Ramos (cell line): Measurements from ENCODE around the gene PDGFA.

Experiments
- in situ Hi-C: fragments of 300-500 bp; cut with MboI; formaldehyde crosslinking; loops from one replicate; pipeline ENCODE4 v1.14.3; 2022; ENCODE audit warnings: low sequenced_read_pairs; ENCODE audit not compliant: unreplicated experiment

Gene PDGFA

DNA sequence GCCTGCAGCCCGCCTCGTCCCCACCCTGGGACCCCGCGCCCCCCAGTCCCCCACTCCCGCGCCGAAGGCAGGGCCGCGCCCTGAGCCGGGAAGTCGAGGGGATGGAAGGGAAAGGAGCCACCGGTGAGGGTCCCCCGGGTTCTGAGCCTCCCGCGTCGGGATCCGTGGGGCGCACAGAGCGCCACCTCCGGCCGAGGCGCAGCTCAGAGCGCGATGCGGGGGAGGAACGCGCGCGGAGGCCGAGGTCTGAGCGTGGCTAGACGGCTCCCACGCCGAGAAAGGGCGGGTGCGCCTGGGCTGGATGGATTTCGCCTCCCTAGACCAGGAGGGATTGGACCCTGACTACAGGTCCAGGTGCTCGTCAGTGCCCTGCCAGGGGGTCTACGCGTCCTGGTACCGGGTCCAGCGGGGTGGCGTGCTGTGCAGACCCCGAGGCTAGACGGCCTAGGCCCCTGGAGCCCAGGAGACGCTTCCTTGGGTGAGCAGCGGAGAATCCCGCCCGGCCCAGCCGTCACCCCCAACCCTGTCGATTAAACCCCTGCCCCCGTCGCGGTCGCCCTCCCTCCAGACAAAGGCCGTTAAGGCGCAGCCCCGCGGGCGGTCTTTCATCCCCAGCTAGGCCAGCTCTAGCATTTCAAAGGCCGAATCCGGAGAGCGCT, 986 bp upstream of the PDGFA start:
- in situ Hi-C loops: no loop called here

DNA sequence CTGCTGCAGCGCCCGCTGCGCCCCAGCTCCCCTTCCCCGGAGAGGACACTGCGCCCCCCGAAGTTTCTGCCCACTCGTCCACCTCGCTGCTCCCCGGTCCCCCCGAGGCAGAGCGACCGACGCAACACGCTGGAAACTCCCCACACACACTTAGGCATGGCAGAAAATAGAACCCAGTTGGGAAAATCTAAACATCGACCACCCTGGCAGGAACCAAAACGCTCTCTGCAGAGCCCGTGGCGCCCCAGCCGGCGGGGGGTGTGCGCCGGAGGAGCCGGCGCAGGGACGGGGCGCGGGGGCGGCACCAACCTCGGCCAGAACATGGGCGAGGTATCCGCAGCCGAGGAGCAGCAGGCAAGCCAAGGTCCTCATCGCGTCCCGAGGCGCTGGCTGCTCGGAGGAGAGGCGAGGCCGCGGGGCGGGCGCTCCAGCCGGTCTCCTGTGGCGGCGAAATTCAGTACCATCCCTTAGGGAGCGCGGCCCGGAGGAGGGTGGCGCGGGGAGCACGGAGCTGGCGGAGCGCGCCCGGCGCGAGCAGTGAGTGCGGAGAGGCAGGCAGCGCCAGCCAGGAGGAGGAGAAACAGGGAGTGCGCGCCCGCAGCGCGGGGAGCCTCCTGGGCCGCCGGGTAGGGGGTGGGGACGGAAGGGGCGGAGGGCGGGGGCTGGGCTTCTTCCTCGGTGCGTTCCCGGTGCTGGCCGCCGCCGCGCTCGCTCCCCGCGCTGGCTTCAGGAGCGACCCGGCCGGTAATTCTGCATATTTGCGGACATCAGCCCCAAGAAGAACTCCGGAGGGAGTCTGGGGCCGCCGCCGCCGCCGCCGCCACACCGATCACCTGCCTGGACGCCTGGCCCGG, 789 bp downstream of the PDGFA start:
- in situ Hi-C loops: no loop called here

DNA sequence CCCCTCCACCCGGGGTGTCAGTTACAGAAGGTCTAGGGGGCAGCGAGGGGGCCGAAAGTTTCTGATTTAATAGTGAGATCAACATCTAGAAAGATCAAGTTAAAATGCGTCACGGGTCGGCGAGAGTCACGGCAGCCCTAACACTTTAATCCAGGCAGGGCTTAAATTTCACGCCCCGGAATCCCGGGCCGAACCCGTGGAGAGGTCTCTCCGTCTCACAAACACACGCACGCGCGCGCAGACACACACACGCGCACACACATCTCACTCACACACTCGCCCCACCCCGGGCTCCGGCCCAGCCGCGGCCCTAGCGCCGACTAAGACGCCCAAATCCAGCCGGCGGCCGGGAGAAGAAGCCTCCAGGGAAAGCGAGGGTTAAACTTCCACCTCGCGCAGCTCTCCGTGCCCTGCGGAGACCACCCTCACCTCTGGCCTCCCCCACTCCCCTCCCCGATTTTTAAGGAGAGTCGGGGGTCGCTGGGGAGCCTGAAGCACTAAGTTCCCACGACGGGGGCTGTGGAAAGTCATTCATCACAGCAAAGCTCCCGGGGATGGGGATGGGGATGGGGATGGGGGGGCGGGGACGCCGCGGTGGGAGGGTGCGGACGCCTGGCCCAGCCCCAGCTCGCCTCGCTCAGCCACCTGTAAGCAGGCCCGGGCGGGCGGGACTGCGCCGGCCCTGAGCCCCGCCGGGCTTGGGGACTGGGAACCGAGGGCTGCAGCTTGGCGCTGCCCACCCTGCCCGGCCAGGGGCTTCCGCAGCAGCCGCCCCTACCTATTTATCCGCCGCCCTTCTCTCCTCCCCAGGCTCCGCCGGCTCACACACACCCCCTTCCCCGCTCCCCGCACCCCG, 1.6 kb downstream of the PDGFA start:
- in situ Hi-C loops: no loop called here

DNA sequence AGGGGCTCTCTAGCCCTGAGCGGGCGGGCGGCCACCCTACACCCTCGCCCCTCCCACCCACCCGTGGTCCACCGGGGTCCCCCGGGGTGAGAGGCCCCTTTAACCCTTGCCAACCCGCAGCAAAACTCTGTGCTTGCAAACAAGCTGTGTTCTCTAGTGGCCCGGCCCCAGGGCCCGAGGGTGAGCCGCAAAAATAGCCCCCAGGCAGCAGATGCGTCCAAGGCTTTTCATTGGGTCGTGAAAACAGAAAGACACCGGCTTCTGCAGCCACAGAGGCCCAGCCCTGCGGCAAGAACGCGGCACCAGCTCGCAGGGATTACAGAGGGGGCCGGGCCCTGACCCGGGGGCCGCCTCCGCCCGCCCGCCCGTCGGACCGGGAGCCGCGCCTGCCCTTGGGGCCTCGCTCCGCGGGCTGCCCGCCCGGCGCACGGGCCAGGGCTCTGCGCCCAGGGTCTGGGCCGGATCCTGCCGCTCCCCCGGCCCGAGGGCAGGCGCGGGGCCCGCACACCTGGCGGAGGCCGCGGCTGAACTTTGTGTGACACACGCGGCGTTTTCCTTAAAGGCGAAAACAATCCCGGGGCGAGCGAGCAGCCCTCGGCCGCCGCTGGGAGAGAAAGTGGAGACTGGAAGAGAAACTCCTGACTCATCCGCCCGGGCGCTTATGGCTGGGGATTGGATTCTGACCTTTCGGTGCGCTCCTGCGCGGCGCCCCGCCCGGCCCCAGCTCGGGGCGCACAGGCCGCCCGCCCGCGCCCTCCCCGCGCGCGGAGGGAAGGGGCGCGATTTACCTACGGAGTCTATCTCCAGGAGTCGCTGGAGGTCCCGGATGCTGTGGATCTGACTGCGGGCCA, 2.8 kb downstream of the PDGFA start:
- in situ Hi-C loops: no loop called here

DNA sequence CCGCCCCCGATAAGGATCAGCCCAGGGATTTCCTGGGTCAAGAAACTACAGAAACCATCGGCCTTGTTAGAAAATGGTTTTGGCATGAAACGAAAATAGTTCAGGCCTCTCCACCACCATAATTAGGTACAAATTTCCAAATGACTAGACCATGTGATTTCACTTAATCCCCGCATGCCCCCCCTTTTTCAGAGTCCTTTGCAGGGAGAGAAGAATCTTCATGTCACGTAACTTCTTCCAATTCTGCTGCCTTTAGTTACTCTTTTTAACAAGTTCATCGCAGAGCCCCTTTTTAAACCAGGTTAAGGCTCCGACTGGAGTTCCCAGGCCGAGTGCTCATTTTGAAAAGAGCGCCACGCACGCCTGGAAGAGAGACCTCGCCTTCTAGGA, 3.4 kb downstream of the PDGFA start:
- in situ Hi-C loops: no loop called here

DNA sequence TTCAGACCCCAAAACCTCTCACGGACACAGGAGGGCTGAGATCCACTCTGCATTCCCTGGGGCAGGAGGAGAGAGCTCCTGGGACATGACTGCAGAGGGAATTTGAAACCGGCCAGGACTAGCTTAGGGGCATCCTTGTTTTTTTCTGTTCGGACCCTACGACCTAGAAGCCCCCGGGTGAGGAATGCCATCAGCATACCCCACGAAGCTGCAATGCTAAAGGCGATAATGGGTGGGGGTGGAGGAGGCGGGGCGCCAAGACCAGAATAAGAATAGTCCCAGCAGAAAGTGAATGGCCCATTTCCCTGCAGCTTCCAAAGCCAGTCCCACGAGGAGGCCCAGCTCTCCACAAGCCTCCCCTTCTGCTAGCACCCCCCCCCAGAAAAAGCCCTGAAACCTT, 4.0 kb downstream of the PDGFA start:
- in situ Hi-C loops: no loop called here

DNA sequence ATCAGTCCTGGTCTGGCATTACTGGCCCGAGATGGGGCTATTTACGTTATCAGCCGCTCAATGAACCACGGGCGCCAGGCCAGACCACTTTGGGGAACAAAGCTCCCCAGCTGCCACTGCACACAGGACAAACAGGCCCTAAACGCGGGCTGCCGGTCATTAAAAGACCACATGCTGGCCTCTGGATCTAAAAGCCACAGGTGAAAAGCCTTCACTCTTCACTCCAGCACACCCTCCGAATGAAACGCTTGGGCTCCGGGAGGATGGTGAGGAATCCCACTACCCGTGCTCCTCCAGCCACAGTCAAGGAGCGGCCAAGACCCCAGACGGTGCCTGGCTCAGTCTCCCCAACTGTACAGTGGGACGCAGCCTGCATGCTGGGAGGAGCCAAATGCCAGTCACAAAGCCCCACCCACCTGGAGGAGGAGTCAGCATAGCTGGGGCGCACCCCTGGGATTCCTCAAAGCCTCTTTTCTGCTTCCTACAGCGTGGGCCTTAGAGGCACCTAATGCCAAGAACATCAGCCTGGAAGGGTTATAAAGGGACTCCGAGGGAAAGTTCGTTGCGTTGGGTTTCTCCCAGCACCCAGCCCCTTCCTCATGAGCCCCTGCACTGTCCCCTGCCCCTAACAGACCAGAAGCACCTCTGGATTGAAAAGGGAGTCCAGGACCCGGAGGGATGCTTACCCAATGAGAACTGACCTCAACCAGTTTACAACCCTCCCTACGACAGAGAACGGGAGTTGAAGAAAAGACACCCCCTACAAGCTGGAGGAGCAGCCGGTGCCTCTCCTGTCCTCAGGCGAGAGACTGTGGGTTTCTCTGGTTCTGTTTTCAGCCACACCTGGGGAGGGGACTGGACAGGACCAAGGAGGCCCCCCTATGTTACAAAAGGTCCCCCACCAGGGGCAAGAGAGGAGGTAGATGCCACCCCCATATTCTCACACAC, 4.7 kb downstream of the PDGFA start:
- in situ Hi-C loops: no loop called here

DNA sequence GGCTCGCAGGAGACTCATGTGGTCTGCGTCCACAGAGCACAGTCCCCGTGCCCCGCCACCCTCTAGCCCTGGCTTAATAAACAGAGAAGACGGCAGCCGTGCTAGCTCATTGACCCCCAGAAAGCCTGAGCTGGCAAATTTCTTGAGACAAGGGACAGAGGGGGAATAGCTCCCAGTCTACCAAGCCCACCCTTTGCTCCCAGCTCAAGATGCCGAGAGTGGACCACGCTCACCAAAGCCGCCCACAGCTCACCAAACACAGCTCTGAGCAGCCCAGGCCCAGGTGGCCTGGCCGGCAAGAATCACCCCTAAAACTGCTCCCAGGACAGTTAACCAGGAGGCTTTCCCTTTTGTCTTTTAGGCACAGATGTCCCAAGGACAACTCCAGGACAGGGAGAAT, 5.4 kb downstream of the PDGFA start:
- in situ Hi-C loops: no loop called here

DNA sequence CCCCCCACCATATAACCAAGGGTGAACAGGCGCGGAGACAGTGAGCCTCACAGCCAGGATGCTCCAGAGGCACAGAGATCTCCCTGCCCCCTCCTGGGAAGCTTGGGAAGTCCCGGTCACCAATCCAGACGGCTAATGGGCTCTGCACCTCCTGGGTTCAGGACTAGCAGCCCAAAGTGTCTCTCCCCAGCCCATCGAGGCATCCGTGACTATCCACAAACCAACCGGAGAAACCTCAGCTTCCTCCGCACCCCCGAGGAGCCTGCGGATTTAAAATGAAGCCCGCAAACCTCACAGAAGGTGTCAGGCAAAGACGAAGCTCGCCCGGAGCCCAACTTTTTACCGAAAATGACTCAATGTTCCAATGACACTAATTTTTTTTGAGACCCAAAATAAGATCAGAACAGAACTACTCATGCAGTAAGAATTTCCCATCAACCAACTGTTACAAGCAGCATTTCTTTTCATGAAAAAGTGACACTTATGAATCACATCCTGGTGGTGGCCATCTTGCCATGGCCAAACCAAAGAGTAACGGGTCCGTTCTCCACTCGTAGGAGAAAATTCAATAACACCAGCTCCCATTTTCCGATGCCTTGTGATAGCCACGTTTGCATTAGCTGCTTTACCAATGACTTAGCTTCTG, 6.0 kb downstream of the PDGFA start:
- in situ Hi-C loops: no loop called here

DNA sequence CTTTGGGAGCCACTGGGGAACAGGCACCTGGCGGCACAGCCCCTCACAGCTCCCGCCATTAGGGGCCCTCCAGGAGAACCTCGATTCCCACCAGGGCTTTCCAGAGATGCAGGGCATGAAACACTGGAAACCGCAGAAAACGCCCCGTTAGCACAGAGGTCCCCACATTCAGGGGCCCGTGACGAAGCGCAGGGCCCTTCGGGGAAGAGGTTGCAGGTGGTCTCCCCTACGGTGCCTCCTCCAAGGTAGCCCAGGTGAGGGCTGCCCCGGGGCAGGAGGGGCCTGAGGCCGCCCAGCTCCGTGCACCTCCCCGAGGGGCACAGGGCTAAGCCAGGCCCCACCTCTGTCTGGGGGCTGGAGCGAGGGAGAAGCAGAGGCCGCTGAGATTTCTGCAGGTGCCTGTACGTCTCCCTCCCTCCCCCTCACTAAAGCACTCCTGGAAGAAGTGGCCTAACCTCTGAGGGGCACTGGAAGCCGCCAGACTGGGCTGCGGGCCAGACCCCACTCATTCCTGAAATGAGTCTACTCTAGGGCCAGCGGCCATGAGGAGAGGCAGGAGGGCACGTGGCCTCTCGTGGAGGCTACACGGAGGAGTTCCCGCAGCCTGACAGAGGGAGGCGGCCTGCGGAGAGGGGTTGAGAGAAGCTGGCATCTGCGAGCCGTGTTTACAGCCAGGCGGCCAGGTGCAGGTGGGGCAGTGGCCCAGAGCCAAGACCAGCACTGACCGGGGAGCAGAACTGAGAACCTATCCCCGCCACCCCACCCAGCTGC, 6.9 kb downstream of the PDGFA start:
- in situ Hi-C loops: no loop called here

DNA sequence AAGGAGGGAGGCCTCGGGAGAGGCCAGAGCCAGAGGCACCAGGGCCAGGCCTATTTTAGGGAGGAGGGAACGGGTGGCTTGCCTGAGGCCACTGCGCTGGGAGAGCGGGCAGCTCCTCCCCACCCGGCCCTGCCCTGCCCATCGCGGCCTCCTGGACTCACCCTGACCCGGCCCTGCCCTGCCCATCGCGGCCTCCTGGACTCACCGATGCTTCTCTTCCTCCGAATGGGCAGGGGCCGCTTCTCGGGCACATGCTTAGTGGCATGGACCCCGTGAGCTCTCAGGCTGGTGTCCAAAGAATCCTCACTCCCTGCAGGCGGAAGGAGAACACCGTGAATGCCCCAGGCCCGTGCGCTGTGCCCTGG, 7.5 kb downstream of the PDGFA start:
- in situ Hi-C loops: no loop called here

DNA sequence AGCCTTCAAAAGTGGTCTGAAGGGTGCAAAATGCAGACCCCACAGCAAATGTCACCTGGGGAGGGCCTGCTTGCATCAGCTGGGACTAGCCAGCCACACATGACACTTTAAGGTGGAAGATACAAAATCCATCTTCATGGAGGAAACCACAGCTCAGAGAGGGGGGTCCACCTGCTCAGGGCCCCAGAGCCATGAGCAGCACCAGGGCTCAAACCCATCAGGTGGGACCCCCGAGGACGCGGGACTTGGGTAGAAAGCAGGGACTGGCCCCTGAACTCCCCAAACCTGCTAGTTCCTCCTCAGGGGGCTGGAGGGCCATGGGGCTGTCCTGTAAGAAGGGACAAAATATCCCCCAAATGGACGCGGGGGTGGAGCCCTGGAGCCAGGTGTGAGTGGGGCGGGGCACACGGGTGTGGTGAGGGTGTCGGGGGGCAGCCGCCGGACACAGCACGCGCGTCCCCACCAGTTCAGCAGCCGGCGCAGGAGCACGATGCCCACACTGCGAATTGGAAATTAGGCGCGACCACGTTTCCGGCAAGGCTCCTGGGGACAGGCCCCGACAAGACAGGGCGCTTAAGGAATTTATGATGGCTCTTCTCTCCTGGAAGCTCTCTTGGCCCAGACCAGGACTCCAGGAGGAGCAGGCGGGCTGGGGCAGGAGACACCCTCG, 8.0 kb downstream of the PDGFA start:
- in situ Hi-C loops: no loop called here

DNA sequence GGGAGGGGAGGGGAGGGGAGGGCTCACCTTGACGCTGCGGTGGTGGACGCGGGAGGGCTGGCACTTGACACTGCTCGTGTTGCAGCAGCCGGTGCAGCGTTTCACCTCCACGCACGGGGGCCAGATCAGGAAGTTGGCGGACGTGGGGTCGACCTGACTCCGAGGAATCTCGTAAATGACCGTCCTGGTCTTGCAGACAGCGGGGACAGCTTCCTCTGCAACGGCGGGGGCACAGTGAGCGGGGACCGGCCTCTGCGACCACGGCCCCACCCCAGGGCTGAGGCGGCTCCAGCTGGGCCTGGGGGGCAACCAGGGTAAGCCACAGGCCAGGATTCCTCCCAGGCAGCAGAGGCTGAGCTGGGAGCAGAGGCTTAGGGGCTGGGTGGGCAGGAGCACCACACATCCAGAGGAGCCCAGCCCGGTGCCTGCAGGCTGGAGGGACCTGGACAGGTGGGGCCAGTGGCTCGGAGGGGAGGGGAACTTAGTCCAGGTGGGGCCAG, 8.8 kb downstream of the PDGFA start:
- in situ Hi-C loops: no loop called here

DNA sequence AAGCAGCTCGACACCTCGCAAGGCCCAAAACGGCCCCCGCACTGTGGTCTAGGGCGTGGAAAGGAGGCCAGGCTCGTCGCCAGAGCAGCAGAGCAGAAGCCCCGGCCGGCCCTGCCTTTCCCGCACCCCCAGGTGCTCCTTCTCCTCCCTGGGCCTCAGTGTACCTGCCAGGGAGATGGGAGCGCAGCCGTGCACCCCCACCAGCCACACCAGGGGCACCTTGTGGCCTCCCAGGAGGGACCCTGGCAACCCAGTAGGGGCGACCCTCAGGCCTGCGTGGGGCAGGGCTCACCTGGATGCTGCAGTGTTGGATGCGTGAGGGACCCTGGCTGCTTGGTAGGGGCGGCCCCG, 9.5 kb downstream of the PDGFA start:
- in situ Hi-C loops: no loop called here

DNA sequence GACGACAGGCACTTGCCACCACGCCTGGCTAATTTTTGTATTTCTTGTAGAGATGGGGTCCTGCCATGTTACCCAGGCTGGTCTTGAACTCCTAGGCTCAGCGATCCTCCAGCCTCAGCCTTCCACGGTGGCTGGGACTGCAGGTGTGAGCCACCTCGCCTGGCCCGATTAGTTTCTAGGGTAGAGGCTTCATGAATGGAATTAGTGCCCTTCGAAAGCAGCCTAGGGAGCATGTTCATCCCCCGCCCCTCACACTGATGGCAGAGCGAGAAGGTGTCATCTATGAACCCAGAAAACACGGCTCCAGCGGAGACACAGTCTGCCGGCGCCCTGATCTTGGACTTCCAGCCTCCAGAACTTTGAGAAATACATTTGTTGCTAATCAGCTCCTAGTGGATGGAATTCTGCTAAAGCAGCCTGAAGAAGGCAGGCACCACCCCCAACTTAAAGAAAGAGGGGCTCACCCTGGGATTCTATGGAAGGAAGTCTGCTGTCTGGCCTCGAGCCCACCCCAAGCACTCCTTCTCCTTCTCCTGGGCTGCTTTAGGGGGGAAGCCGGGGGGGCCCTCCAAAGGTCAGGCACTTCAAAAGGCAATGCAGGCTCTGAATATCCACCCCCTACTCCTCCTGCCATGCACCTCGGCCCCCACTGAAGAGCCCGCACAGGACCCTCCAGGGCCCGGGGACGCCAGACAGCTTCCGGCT, 10.1 kb downstream of the PDGFA start:
- in situ Hi-C loops: no loop called here

DNA sequence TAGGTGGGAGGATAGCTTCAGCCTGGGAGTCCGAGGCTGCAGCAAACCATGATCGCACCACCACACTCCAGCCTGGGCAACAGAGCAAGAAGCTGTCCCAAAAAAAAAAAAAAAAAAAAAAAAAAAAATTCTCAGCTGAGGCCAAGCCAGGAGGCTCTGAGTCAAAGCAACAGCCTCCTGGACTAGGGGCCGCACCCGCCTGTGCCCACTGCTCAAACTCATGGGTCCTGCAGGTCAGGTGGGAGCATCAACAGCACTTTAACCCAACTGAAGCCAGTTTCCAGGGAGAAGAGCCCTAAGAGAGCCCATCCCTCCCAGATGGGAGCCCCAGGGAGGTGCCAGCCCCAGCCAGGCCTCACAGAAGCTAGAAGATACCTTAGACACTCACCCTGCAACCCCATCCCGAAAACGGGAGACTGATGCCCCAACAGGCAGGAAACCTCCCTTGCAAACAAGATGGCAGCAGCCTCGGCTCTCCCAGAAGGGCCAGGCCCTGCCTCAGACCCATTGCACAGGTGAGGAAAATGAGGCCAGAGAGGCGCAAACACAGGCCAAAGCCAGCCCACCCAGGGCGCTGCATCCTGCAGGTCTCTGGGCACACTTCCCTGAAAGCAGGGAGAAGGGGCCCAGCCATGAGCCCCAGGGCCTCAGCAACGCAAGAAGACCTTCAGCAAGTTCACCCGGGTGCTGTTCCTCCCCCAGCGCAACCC, 11.0 kb downstream of the PDGFA start:
- in situ Hi-C loops: no loop called here
